K562 (cell line): ENCODE results near the gene HS3ST1.

Source experiments
- CBX2 ChIP-seq: fragments of 200-600 bp; sonication (generic); IDR thresholded peaks from one replicate; pipeline ENCODE4 v1.6.1; 2012; ENCODE audit warnings: mild to moderate bottlenecking, low read length, inconsistent platforms; ENCODE audit not compliant: insufficient read depth, poor library complexity, severe bottlenecking
- CTCF ChIP-seq, 3 experiments: IDR thresholded peaks in 2 of 3; conservative IDR thresholded peaks in 1 of 3; 2 replicates each; pipeline ENCODE4 v1.5.1; 2011 to 2012; ENCODE audit warnings: low read length in 3 of 3, mild to moderate bottlenecking in 3 of 3, control low read depth in 2 of 3, improper control_type of control experiment in 1 of 3, inconsistent platforms in 1 of 3, low read depth in 1 of 3, mixed read lengths in 1 of 3, moderate library complexity in 1 of 3; ENCODE audit not compliant: insufficient read depth in 2 of 3
- EZH2 ChIP-seq: IDR thresholded peaks from 2 replicates; pipeline ENCODE4 v1.6.1; 2012; ENCODE audit warnings: low read depth, mild to moderate bottlenecking, inconsistent platforms, low read length, borderline replicate concordance
- FOS ChIP-seq: IDR thresholded peaks from 3 replicates; pipeline ENCODE4 v1.6.1; 2011; ENCODE audit not compliant: insufficient read length; ENCODE audit errors: extremely low read depth
- MBD2 ChIP-seq: sonication (generic); IDR thresholded peaks from 2 replicates; pipeline ENCODE4 v1.6.1; 2016; ENCODE audit warnings: low read depth, borderline replicate concordance
- REST ChIP-seq, 2 experiments: fragments of 450-650 bp; formaldehyde crosslinking in 1 of 2; IDR thresholded peaks; 2 replicates each; pipeline versions ENCODE4 v1.4.0 to v1.6.1; 2014 to 2020; ENCODE audit warnings: mild to moderate bottlenecking in 2 of 2, borderline replicate concordance in 1 of 2, low read depth in 1 of 2
- U2AF1 ChIP-seq: fragments of 200-400 bp; formaldehyde crosslinking; optimal IDR thresholded peaks from 2 replicates; pipeline ENCODE3; 2017; ENCODE audit warnings: mild to moderate bottlenecking, low read depth, low read length, moderate library complexity
- ZFX ChIP-seq: sonication (generic); formaldehyde crosslinking; IDR thresholded peaks from 2 replicates; pipeline ENCODE4 v1.8.0; 2022; ENCODE audit warnings: mild to moderate bottlenecking, missing genetic modification reagents, moderate library complexity

GRCh38 chr4:11355226-11355625, 73.5 kb downstream of the HS3ST1 start:
- TF ChIP-seq EZH2 (no peak), REST (IDR thresholded peaks at IDR 0.05; ENCODE audit: borderline replicate concordance) (no peak), REST (CRISPR knock-in tag; IDR thresholded peaks at IDR 0.05; ENCODE audit: low read depth) (no peak), CTCF (IDR thresholded peaks at IDR 0.05 in 2 of 3, conservative IDR thresholded peaks at IDR 0.05 in 1 of 3; ENCODE audit: insufficient read depth in 2 of 3, low read depth in 1 of 3, low read length in 3 of 3) (no peak), CBX2 (no peak), ZFX (CRISPR knock-in tag) (no peak), U2AF1 (no peak), MBD2 (no peak), FOS (no peak)
